Stimulated activated effector memory CD8-positive, alpha-beta T cell treated with anti-CD3 and anti-CD28 coated beads, Interleukin-12 subunit alpha, Interleukin-12 subunit beta, amount 100 ng/mL, for 72 hours (primary cell): ENCODE data around the gene MAP3K21.

Experiments used
- ATAC-seq: fragments of 150-1000 bp; cut with Tn5 transposase; 2 replicates; pipeline ENCODE4 v1.10.0; 2021
- DNase-seq, 2 donors: peaks; one replicate each; pipeline ENCODE4 v3.0.0; 2021 to 2022; ENCODE audit warnings: low spot score in 2 of 2
- H3K27ac Mint-ChIP-seq: one replicate; pipeline ENCODE4 v1.8.0; 2022; ENCODE audit warnings: mild to moderate bottlenecking, mixed read lengths
- H3K36me3 Mint-ChIP-seq: one replicate; pipeline ENCODE4 v1.8.0; 2022; ENCODE audit warnings: mild to moderate bottlenecking, mixed read lengths
- H3K4me1 Mint-ChIP-seq: one replicate; pipeline ENCODE4 v1.8.0; 2022; ENCODE audit warnings: mixed read lengths
- H3K4me3 Mint-ChIP-seq: one replicate; pipeline ENCODE4 v1.8.0; 2022; ENCODE audit warnings: mild to moderate bottlenecking, mixed read lengths
- H3K9me3 Mint-ChIP-seq: one replicate; pipeline ENCODE4 v1.8.0; 2022; ENCODE audit warnings: mixed read lengths

MAP3K21 gene

GRCh38 chr1:233327651-233328141, at the start of gene MAP3K21:
TSS of gene MAP3K21 (plus strand) at chr1:233327724. CDS start at chr1:233328029, 305 bp downstream.
- Mint-ChIP-seq H3K27ac (peak within 1 kb of the TSS; percentile 32), H3K9me3 (no peaks in the 10 kb centered on the region), H3K4me1 (peaks cover 14% of the 10 kb centered on the region), H3K36me3 (no peaks in the 10 kb centered on the region), H3K4me3 (peak within 1 kb of the TSS; percentile 68)
- peak; percentile 71 for ATAC-seq
- DNase-seq, result no peak

GRCh38 chr1:233278631-233279030, 48.9 kb upstream of the MAP3K21 start:
- Mint-ChIP-seq H3K27ac (no peak overlapping the region), H3K4me3 (no peak overlapping the region), H3K4me1 (peaks cover 34% of the 10 kb centered on the region), H3K36me3 (peaks cover 5% of the 10 kb centered on the region), H3K9me3 (no peaks in the 10 kb centered on the region)
- ATAC-seq, result no peak
- no peak for DNase-seq

GRCh38 chr1:233279971-233280370, 47.6 kb upstream of the MAP3K21 start:
- DNase-seq (no peak), ATAC-seq (no peak)
- H3K27ac Mint-ChIP-seq, result no peak overlapping the region
- H3K4me3 Mint-ChIP-seq, result no peak overlapping the region
- H3K9me3 Mint-ChIP-seq, result no peaks in the 10 kb centered on the region
- H3K36me3 Mint-ChIP-seq, result peaks cover 5% of the 10 kb centered on the region
- H3K4me1 Mint-ChIP-seq, result peaks cover 35% of the 10 kb centered on the region

GRCh38 chr1:233281711-233282581, 45.6 kb upstream of the MAP3K21 start:
- H3K4me1 Mint-ChIP-seq, result peaks cover 35% of the 10 kb centered on the region
- peak; percentile 84 for ATAC-seq
- H3K4me3 Mint-ChIP-seq, result peak overlapping the region; percentile 57
- peak overlapping the region; percentile 86 for H3K27ac Mint-ChIP-seq
- peaks cover 5% of the 10 kb centered on the region for H3K36me3 Mint-ChIP-seq
- no peak for DNase-seq
- H3K9me3 Mint-ChIP-seq, result no peaks in the 10 kb centered on the region

- peak overlapping the region; percentile 57 for H3K4me3 Mint-ChIP-seq
Observed at GRCh38 chr1:233282582-233282886, 45.0 kb upstream of the MAP3K21 start.

GRCh38 chr1:233289676-233290075, 37.8 kb upstream of the MAP3K21 start:
- no peaks in the 10 kb centered on the region for H3K9me3 Mint-ChIP-seq
- H3K4me1 Mint-ChIP-seq, result peaks cover 21% of the 10 kb centered on the region
- H3K27ac Mint-ChIP-seq, result no peak overlapping the region
- ATAC-seq (no peak), DNase-seq (no peak)
- H3K36me3 Mint-ChIP-seq, result peaks cover 22% of the 10 kb centered on the region
- no peak overlapping the region for H3K4me3 Mint-ChIP-seq

More at GRCh38 chr1:233282582-233282886, 45.0 kb upstream of the MAP3K21 start:
- Mint-ChIP-seq H3K36me3 (peaks cover 5% of the 10 kb centered on the region), H3K4me1 (peaks cover 31% of the 10 kb centered on the region), H3K27ac (peak overlapping the region; percentile 86), H3K9me3 (no peaks in the 10 kb centered on the region)
- ATAC-seq, result peak; percentile 14
- DNase-seq, result no peak

GRCh38 chr1:233290396-233291034, 37.0 kb upstream of the MAP3K21 start:
- Mint-ChIP-seq H3K27ac (no peak overlapping the region), H3K36me3 (peaks cover 22% of the 10 kb centered on the region), H3K4me1 (peaks cover 26% of the 10 kb centered on the region), H3K4me3 (no peak overlapping the region), H3K9me3 (no peaks in the 10 kb centered on the region)
- ATAC-seq (no peak), DNase-seq (no peak)

- peak overlapping the region; percentile 97 for H3K4me3 Mint-ChIP-seq
- H3K4me1 Mint-ChIP-seq, result peaks cover 39% of the 10 kb centered on the region
- ATAC-seq (no peak), DNase-seq (no peak)
- H3K9me3 Mint-ChIP-seq, result no peaks in the 10 kb centered on the region
- H3K27ac Mint-ChIP-seq, result peak overlapping the region; percentile 96
- peaks cover 9% of the 10 kb centered on the region for H3K36me3 Mint-ChIP-seq
Observed at GRCh38 chr1:233293556-233294446, 33.7 kb upstream of the MAP3K21 start.

GRCh38 chr1:233294913-233295236, 32.6 kb upstream of the MAP3K21 start:
- H3K4me1 Mint-ChIP-seq, result peaks cover 39% of the 10 kb centered on the region
- peak overlapping the region; percentile 97 for H3K4me3 Mint-ChIP-seq
- peaks cover 2% of the 10 kb centered on the region for H3K36me3 Mint-ChIP-seq
- DNase-seq (peak in 1 of 2 donors; percentile 8), ATAC-seq (peak; percentile 86)
- peak overlapping the region; percentile 96 for H3K27ac Mint-ChIP-seq
- H3K9me3 Mint-ChIP-seq, result no peaks in the 10 kb centered on the region

- no peaks in the 10 kb centered on the region for H3K9me3 Mint-ChIP-seq
- no peaks in the 10 kb centered on the region for H3K36me3 Mint-ChIP-seq
- peak within 1 kb of the TSS; percentile 96 for H3K27ac Mint-ChIP-seq
- H3K4me1 Mint-ChIP-seq, result peaks cover 39% of the 10 kb centered on the region
- ATAC-seq, result peak; percentile 93
- peak within 1 kb of the TSS; percentile 97 for H3K4me3 Mint-ChIP-seq
- peak; percentile 43 to 80 for DNase-seq
Observed at GRCh38 chr1:233295237-233295974, 32.1 kb upstream of the MAP3K21 start, which contains the start of gene PCNX2. TSS of gene PCNX2 (minus strand) at chr1:233295725. CDS start at chr1:233295478, 247 bp downstream.

GRCh38 chr1:233295975-233296322, 31.6 kb upstream of the MAP3K21 start:
- DNase-seq (no peak), ATAC-seq (no peak)
- no peaks in the 10 kb centered on the region for H3K9me3 Mint-ChIP-seq
- H3K36me3 Mint-ChIP-seq, result no peaks in the 10 kb centered on the region
- peak overlapping the region; percentile 97 for H3K4me3 Mint-ChIP-seq
- H3K4me1 Mint-ChIP-seq, result peaks cover 36% of the 10 kb centered on the region
- peak overlapping the region; percentile 96 for H3K27ac Mint-ChIP-seq

GRCh38 chr1:233299450-233299849, 28.1 kb upstream of the MAP3K21 start:
- Mint-ChIP-seq H3K9me3 (no peaks in the 10 kb centered on the region), H3K4me3 (no peak overlapping the region), H3K36me3 (no peaks in the 10 kb centered on the region), H3K4me1 (peaks cover 21% of the 10 kb centered on the region), H3K27ac (no peak overlapping the region)
- ATAC-seq (no peak), DNase-seq (no peak)

- Mint-ChIP-seq H3K4me1 (peaks cover 13% of the 10 kb centered on the region), H3K9me3 (no peaks in the 10 kb centered on the region), H3K36me3 (no peaks in the 10 kb centered on the region), H3K4me3 (no peak overlapping the region), H3K27ac (no peak overlapping the region)
- ATAC-seq (no peak), DNase-seq (no peak)
Observed at GRCh38 chr1:233300326-233300725, 27.2 kb upstream of the MAP3K21 start.

GRCh38 chr1:233304489-233305102, 22.9 kb upstream of the MAP3K21 start:
- Mint-ChIP-seq H3K27ac (no peak overlapping the region), H3K36me3 (no peaks in the 10 kb centered on the region), H3K4me3 (no peak overlapping the region), H3K9me3 (no peaks in the 10 kb centered on the region), H3K4me1 (no peaks in the 10 kb centered on the region)
- no peak for DNase-seq
- no peak for ATAC-seq
